GM21737 (cell line): ENCODE measurements around the gene PMM1.
"Not testable (repeated sequence)": the region's sequence is repeated elsewhere in the genome, so short reads cannot be mapped to it uniquely, and the experiment has no call there.

Experiments used
- ATAC-seq: cut with Tn5 transposase; IDR thresholded peaks from one replicate; pipeline ENCODE4 v1.9.1; 2021; ENCODE audit warnings: mild to moderate bottlenecking, moderate library complexity; ENCODE audit not compliant: unreplicated experiment

The PMM1 gene

DNA sequence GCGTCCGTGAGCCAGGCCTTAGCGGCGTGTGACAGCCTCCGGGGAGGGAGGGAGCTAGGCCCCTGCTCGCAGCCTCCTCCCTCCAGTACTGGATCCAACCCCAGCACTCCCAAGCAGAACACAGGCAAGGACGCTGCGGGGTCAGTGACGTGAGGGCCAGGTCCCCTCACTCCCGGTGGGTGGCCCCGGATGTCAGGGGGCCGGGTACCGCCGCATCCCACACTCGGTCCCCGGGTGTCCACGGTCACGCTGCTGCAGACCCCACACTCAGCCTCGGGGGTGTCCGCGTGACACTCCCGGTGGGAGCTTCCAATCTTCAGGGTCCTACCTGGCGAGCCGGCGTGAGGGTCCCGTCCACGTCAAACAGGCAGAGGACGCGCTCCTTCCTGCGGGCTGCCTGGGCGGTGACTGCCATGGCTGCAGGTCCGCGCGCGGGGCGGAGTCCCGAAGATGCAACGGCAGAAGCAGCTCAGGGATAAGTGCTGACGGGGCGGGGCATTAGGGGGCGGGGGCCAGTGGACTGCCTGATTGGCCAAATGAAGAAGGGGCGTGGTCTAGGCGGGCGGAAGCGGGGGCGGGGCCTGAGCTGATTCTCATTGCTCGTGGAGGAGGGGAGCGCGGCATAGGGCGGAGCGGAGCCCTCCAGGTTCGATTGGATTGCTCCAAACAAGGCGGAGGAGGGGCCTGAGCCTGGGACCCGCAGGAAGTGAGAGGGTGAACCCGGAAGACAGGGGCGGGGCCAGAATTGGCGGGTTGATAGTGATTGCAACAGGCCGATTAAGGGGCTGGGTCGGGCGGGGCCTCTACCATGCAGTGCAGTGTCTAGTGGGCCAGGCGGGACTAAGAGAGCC, at the start of gene PMM1:
TSS of gene PMM1 (minus strand) at position 450 of the 851 bp plus-strand sequence. CDS start at position 415, 35 bp downstream.
- peak; percentile 92 for ATAC-seq

DNA sequence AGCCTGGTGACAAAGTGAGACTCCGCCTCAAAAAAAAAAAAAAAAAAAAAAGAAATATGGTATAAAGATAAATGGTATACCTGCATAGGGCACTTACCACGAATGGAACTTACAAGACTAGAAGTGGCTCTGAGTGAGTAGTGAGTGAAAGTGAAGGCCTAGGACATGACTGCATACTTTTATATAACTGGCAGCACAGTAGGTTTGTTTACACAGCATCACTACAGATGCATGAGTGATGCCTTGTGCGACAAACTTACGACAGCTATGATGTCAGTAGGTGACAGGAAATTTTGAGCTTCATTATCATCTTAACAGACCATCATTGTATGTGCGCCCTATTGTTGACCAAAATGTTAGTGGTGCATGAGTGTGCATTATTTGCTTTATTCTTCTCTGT, 49.1 kb upstream of the PMM1 start:
- no peak for ATAC-seq

DNA sequence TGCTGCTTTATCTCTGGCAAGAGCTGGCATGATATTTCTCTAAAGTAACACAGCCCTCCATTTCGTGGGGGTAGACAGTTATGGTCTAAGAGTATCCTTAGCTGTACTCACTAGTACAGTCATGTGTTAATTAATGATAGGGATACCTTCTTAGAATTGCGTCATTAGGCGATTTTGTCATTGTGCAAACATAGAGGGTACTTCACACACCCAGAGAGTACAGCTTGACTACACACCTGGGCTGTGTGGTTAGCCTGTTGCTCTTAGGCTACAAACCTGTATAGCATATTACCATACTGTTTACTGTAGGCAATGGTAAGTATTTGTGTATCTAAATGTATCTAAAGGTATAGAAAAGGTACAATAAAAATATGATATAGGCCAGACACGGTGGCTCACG, 48.5 kb upstream of the PMM1 start:
- ATAC-seq = no peak

DNA sequence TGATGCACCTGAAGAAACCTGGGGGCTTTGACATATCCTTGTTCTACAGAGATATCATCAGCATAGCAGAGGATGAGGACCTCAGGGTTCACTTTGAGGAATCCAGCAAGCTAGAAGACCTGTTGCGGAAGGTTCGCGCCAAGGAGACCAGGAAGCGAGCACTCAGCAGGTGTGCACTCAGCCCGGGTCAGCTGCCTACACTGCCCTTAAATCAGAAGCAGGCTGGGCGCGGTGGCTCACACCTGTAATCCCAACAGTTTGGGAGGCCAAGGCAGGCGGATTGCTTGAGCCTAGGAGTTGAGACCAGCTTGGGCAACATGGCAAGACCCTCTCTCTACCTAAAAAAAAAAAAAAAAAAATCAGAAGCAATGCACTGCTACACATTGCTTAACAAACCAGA, 48.0 kb upstream of the PMM1 start:
- ATAC-seq = not testable (repeated sequence)

DNA sequence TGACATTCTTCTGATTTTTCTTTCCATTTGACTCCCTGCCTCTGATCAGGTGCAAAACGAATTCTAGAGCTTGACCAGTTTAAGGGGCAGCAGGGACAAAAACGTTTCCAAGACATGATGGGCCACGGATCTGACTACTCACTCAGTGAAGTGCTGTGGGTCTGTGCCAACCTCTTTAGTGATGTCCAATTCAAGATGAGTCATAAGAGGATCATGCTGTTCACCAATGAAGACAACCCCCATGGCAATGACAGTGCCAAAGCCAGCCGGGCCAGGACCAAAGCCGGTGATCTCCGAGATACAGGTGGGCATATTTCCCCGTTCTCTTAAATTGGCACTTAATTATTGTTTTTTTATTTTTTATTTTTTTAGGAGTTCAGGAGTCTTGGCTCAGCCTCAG, 46.8 kb upstream of the PMM1 start:
- ATAC-seq = no peak

DNA sequence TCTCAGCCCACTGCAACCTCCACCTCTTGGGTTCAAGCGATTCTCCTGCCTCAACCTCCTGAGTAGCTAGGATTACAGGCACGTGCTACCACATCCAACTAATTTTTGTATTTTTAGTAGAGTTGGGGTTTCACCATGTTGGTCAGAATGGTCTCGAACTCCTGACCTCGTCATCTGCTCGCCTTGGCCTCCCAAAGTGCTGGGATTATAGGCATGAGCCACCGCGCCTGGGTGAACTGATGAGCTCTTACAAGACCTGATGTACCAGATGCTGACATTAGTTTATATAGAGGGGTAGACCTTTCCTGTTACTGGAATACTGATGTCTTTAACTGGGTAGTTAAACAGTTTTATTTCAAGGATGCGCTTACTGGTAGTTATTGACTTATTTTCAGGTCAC, 45.0 kb upstream of the PMM1 start:
- ATAC-seq = not testable (repeated sequence)

DNA sequence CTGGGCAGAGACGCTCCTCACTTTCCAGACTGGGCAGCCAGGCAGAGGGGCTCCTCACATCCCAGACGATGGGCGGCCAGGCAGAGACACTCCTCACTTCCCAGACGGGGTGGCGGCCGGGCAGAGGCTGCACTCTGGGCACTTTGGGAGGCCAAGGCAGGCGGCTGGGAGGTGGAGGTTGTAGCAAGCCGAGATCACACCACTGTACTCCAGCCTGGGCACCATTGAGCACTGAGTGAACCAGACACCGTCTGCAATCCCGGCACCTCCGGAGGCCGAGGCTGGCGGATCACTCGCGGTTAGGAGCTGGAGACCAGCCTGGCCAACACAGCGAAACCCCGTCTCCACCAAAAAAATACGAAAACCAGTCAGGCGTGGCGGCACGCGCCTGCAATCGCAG, 42.0 kb upstream of the PMM1 start:
- ATAC-seq = not testable (repeated sequence)

DNA sequence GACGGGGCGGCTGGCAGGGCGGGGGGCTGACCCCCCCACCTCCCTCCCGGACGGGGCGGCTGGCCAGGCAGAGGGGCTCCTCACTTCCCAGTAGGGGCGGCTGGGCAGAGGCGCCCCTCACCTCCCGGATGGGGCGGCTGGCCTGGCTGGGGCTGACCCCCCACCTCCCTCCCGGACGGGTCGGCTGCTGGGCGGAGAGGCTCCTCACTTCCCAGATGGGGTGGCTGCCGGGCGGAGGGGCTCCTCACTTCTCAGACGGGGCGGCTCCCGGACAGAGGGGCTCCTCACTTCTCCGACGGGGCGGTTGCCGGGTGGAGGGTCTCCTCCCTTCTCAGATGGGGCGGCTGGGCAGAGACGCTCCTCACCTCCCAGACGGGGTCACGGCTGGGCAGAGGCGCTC, 41.5 kb upstream of the PMM1 start:
- not testable (repeated sequence) for ATAC-seq

DNA sequence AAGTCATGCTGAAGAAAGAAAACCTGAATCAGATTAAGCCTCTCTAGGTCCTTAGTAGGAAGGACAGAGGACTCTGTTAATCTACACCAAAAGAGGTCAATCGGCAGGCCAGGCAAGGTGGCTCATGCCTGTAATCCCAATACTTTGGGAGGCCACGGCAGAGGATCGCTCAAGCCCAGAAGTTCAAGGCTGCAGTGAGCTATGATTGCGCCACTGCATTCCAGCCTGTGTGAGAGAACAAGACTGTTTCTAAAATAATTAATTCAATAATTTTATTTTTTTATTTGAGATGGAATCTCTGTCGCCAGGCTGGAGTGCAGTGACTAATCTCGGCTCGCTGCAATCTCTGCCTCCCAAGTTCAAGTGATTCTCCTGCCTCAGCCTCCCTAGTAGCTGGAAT, 35.9 kb upstream of the PMM1 start:
- no peak for ATAC-seq

DNA sequence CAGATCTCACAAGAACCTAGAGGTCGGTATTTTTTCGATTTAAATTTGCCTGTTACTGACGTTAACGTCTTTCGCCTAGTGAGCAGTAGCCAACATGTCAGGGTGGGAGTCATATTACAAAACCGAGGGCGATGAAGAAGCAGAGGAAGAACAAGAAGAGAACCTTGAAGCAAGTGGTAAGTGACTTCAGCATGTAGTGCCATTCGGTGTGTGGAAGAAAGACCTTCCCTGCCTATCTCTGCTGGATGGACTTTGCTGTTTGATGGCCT, 32.2 kb upstream of the PMM1 start:
- ATAC-seq = no peak

DNA sequence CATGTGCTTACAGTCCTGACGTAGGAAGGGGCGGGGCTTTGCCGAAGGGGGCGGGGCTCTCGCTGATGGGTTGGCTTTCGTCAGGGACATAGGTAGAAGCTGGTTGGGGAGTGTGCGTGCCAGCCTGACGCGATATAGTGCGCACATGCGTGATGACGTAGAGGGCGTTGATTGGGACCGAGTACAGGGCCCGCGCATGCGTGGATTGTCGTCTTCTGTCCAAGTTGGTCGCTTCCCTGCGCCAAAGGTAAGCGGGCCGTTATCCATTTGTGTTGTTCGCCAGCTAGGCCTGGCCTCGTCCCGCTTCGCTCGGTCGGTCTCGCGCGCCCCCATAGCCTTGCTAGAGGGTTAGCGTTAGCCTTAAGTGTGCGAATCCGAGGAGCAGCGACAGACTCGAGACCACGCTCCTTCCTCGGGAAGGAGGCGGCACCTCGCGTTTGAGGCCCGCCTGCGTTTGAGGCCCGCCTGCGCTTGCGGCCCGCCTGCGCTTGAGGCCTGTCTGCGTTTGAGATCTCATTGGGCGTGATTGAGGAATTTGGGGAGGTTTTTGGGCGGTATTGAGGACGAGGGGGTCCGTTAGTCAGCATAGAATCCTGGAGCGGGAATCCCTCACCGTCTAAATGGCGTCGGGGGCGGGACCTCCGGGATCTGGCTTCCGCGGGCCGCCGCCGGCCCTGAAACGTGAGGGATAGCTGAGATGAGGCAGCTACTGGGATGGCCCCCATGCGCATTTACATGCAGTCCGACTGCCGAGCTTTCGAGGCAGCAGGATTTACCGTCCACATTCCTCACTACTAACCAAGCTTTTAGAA, 31.7 kb upstream of the PMM1 start, which contains the start of gene XRCC6:
TSS of gene XRCC6 (plus strand) at position 197 of the 812 bp plus-strand sequence. CDS start 710 bp downstream, outside the sequence.
- peak; percentile 69 for ATAC-seq

DNA sequence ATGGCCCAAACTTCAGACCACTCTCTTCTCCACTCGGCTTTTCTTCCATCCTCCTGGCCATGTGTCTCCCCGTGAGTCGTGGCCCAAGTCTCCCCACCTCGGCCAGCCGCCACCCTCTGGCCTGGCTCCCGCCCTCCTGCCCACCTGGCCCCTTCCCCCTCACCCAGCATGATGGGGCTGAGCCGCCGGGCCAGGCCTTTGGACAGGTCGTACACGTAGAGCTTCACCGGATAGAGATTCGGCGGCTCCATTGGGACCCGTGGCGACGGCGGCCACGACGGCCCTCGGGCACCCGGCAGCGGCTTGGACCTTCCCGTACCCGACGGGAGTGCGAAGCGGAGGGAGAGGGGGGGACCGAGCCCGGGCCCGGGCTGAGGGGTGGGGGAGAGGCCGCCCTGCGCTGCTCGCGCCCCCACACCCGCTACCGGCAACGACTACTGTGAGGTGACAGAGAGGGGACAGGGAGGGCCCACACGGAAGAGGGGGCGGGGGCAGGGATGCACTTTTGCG, 31.0 kb upstream of the PMM1 start, which contains the start of gene DESI1:
TSS of gene DESI1 (minus strand) at position 455 of the 510 bp plus-strand sequence. CDS start at position 251, 204 bp downstream.
- peak; percentile 7 for ATAC-seq

DNA sequence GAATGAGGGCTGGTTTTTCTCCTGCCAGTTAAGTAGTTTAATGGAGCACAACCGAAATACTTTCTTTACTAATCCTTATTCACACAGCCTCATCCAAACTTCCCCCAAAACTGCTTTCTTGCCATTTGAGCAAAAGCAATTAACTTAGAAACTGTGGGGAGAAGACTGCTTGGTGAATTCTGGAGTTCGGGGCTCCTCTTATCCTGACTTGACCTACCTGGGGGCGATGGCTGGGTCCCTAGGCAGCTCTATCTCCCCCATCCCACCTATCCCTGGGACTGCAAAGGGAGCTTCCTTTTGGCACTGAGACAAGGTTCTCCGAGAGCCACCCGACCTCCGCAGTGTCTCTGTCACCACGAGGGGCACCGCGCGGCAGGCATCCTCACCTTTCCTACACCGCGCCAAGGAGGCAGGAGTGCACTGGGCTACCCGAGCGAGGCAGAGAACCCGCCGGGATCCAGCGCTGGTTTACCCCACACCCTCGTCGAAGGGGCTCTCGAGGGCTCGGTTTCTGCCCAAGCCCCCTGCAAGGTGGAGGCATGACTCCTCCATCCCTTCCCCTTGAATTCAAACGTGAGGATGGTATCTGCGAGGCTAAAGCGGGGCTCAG, 30.4 kb upstream of the PMM1 start:
- no peak for ATAC-seq

DNA sequence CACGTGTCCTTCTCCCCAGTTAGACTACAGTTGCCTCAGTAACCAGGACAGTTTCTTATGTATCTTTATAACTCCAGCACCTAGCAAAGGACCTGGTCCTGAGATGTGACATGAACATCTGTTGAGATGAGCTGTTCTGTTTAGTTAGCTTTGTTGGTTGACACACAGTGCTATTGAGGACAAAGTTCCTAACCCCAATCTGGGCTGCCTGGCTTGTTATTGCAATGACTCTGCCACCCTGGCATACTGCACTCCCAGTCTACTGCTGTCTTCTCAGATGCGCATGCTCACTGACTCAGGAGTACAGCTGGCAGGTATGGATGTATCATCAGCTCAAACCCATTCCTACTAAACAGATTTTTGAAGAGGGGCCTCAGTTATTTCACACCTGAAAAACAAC, 23.8 kb upstream of the PMM1 start:
- no peak for ATAC-seq

DNA sequence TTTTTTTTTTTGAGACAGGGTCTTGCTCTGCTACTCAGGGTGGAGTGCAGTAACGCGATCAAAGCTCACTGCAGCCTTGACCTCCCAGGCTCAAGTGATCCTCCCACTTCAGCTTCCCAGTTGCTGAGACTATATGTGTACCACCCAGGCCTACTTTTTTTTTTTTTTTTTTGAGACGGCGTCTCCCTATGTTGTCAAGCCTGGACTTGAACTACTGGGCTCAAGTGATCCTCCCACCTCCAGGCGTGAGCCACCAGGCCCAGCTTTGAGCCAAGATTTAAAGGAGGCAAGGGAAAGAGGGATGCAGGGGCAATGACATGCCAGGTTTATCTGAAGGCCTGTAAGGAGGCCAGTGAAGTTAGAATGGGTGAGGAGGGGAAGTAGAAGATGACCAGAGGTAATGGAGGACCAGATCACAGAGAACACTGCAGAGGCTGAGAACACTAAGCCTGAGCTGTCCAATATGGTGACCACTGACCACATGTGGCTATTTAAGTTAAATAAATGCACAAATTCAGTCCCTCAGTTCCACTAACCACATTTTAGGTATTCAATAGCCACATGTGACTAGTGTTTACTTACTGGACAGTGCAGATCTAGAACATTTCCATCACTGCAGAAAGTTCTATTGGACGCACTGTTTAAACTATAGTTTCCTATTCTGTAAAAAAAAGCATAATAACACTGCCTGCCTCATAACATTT, 23.1 kb upstream of the PMM1 start:
- ATAC-seq = no peak

DNA sequence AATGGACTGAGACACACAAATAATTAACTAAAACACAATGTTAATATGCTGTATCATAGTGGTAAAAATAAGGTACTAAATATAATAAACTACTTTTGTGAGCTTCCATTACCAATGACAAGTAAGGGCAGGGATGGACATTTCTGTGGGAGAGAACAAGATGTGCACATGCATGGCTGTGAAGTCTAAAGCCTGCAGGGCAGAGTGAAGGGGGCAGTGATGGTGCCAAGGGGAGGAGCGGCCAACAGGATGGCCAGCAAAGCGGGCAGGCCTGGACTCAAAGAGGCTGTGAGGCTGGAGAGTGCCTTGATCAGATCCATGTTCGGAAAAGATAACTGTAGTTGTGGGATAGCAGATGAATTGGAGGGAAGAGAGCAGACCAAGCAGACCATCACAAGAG, 18.7 kb upstream of the PMM1 start:
- no peak for ATAC-seq

DNA sequence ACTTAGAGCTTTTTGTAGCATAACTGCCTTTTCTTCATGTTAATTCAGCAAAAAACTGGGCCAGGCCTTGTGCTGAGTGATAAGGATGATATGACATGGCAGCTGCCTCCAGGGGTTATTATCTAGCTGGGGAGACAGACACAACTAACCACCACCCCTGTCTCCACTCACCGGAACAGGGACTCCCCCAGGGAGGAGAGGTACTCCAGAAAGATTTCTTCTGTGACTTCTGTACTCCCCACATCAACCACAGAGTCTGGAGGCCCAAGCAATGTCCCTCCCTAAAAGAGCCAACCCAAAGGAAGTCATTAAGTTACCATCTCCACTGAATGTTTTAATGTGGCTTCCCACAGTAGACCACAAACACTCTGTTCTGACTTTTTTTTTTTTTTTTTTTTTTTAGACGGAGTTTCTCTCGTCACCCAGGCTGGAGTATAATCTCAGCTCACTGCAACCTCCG, 14.3 kb upstream of the PMM1 start:
- ATAC-seq = peak; percentile 73

DNA sequence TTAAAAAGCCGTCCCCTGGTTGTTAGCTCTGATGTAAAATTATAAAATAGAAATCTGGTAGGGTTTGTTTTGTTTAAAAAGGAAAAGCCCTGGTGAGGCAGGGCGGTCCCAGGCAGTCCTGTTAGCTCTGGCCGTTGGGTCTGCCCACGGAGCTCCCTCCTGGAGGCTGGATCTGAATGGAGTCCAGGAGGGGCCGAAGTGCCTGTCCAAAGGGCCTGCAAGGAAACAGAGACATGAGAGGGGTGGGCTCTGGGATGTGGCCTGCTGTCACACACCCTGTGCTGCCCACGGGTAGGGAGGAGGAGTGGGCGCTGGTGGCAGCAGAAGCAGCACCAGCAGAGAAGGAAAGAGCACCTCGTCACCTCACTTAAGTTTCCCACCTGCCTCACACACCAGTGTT, 11.3 kb upstream of the PMM1 start:
- no peak for ATAC-seq

DNA sequence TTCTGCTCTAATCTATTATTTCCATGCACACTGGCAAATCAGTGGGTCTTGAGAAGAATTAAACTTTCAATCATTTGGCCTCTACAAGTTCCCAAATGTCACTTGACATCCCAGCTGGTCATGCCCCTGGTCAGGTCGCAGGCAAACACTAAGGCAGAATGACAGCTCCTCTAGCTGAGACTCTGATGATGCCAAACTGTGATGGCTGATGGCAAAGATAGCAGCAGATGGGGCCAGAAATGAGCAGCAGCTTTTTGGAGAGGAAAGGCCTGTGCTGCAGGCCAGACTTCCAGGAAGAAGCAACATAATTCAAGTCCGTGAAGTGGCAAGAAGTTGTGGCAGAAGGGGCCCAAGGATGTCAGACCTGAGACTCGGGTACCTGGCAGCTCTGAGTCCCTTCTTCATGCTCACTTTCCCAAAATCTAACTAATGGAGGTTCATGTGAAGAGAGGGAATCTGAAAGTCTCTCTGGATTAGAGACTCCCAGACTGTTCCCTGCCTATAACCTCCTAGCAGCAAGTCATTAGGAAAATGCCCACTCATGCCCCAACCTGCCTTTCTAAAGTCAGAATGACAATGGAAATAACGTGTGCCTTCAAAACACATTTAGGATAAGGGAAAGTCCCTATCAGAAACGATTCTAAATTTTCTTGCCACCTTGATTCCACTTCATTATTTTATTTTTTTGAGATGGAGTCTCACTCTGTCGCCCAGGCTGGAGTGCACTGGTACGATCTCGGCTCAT, 9.4 kb upstream of the PMM1 start:
- no peak for ATAC-seq

DNA sequence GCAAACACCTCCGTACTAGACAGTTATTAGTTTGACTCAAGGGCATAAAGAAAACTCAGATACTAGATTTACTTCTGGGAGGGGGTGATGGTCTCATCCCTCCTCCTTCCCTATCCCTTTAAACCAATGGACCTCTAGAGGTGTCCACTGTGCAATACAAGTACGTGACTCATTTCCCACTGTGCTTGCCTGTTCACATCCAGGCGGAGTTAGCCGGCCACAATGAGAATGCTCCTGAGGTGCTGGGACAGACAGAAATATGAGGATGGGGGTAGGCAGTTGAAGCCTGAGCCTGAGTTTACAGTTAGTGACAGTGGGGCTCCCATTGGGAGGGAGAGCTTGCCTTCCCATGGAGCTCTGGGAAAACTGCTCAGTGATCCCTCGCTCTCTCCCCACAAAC, 8.4 kb upstream of the PMM1 start:
- no peak for ATAC-seq
